ENCODE data around the gene TNKS2. TPM values are rescaled to one million over a fixed set of nuclear protein-coding genes. Genes with fewer than 3 reads are reported as not detected.

TNKS2 gene
- total RNA-seq, 1 experiment from 2014 or later: 46.2 TPM

Other genes starting within 250 kb of the TNKS2 start
- 1.2 TPM for gene PPP1R3C, start 165.4 kb upstream of the TNKS2 start, total RNA-seq (2021; ENCODE audit: unreplicated experiment)
- gene FGFBP3, start 111.1 kb downstream of the TNKS2 start, total RNA-seq (2021; ENCODE audit: unreplicated experiment): 1.5 TPM
- 33.8 TPM for gene BTAF1, start 125.3 kb downstream of the TNKS2 start, total RNA-seq (2021; ENCODE audit: unreplicated experiment)

All from Panc1 (cell line).